Mesendoderm (in vitro differentiated cells): ENCODE measurements around the gene CBFA2T2.

Experiments
- DNase-seq: peaks from one replicate; pipeline ENCODE4 v3.0.0; 2013
- H2AK5ac ChIP-seq: 2 replicates; pipeline ENCODE4 v1.6.1; 2013; ENCODE audit warnings: low read length, inconsistent platforms
- H2BK120ac ChIP-seq: 2 replicates; pipeline ENCODE4 v1.6.1; 2013; ENCODE audit warnings: low read depth, mild to moderate bottlenecking, low read length, moderate library complexity, mixed read lengths
- H2BK15ac ChIP-seq: replicated peaks from 2 replicates; pipeline ENCODE4 v1.6.1; 2013; ENCODE audit warnings: low read depth, mild to moderate bottlenecking, moderate library complexity
- H2BK5ac ChIP-seq: 2 replicates; pipeline ENCODE4 v1.6.1; 2013; ENCODE audit warnings: low read length, inconsistent platforms
- H3K18ac ChIP-seq: 2 replicates; pipeline ENCODE4 v1.6.1; 2013; ENCODE audit warnings: mild to moderate bottlenecking, low read length, mixed read lengths
- H3K23ac ChIP-seq: one replicate; pipeline ENCODE4 v1.6.1; 2013; ENCODE audit warnings: low read length
- H3K27ac ChIP-seq: 2 replicates; pipeline ENCODE4 v1.5.1; 2013; ENCODE audit warnings: low read depth, mild to moderate bottlenecking, inconsistent platforms, low read length, moderate library complexity
- H3K27me3 ChIP-seq: 2 replicates; pipeline ENCODE4 v1.6.1; 2013; ENCODE audit warnings: low read length, control low read depth, mild to moderate bottlenecking, inconsistent platforms; ENCODE audit not compliant: insufficient read depth, poor library complexity
- H3K36me3 ChIP-seq: 2 replicates; pipeline ENCODE4 v1.6.1; 2013; ENCODE audit warnings: low read length, inconsistent platforms; ENCODE audit not compliant: control insufficient read depth, insufficient read depth
- H3K4ac ChIP-seq: one replicate; pipeline ENCODE4 v1.6.1; 2013; ENCODE audit warnings: low read depth, mild to moderate bottlenecking, low read length, moderate library complexity
- H3K4me1 ChIP-seq: 2 replicates; pipeline ENCODE4 v1.6.1; 2013; ENCODE audit warnings: low read depth, low read length, inconsistent platforms; ENCODE audit not compliant: control insufficient read depth
- H3K4me2 ChIP-seq: 2 replicates; pipeline ENCODE4 v1.6.1; 2013; ENCODE audit warnings: low read length
- H3K4me3 ChIP-seq: 2 replicates; pipeline ENCODE4 v1.5.1; 2013; ENCODE audit warnings: mild to moderate bottlenecking, low read length
- H3K56ac ChIP-seq: one replicate; pipeline ENCODE4 v1.6.1; 2013; ENCODE audit warnings: low read length
- H3K79me1 ChIP-seq: 2 replicates; pipeline ENCODE4 v1.6.1; 2013; ENCODE audit warnings: low read length, inconsistent platforms
- H3K79me2 ChIP-seq: 2 replicates; pipeline ENCODE4 v1.6.1; 2013; ENCODE audit warnings: mild to moderate bottlenecking, low read length; ENCODE audit not compliant: control insufficient read depth, insufficient read depth
- H3K9ac ChIP-seq: 2 replicates; pipeline ENCODE4 v1.6.1; 2013; ENCODE audit warnings: low read length, inconsistent platforms
- H4K5ac ChIP-seq: one replicate; pipeline ENCODE4 v1.6.1; 2013; ENCODE audit warnings: low read length
- H4K8ac ChIP-seq: one replicate; pipeline ENCODE4 v1.6.1; 2013; ENCODE audit warnings: low read depth, mild to moderate bottlenecking, control low read depth, low read length, moderate library complexity
- WGBS: extraction: QIAGEN DNeasy Blood & Tissue Kit; methylation state at CpG from one replicate; pipeline ENCODE4 v1.1.7; 2013; ENCODE audit warnings: low lambda C conversion rate, missing lambda C conversion rate; ENCODE audit not compliant: insufficient coverage; ENCODE audit errors: extremely low coverage; 5-methylcytosine and 5-hydroxymethylcytosine counted together

The CBFA2T2 gene

GRCh38 chr20:33600414-33600813, 110.5 kb downstream of the CBFA2T2 start:
- Histone ChIP-seq H2BK15ac (no peak overlapping the region), H4K8ac (no peak overlapping the region), H2AK5ac (no peak overlapping the region), H3K27ac (no peak overlapping the region), H3K79me1 (no peaks in the 10 kb centered on the region), H2BK5ac (no peak overlapping the region), H3K4ac (no peak overlapping the region), H3K27me3 (no peaks in the 10 kb centered on the region), H3K23ac (no peak overlapping the region), H4K5ac (no peak overlapping the region), H3K79me2 (no peaks in the 10 kb centered on the region), H3K9ac (no peak overlapping the region), H3K4me2 (no peak overlapping the region), H3K4me1 (no peaks in the 10 kb centered on the region), H3K56ac (no peak overlapping the region), H3K18ac (no peak overlapping the region), H2BK120ac (no peak overlapping the region), H3K4me3 (no peak overlapping the region), H3K36me3 (no peaks in the 10 kb centered on the region)
- WGBS: no CpG with 5 or more reads among the region's 4 CpGs
- DNase-seq: no peak

DNA sequence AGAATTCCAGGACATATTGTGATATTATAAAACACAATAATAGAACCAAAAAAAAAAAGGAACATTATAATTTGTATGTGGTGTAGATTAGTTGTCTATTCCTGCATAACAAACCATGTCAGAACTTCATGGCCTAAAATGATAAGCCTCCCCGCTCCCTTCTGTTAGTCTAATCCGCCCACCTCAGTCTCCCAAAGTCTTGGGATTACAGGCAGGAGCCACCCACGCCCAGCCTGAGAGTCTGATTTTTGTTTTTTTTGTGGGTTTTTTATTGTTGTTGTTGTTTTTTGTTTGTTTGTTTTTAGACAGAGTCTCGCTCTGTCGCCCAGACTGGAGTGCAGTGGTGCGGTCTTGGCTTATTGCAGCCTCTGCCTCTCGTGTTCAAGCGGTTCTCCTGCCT, 111.1 kb downstream of the CBFA2T2 start:
- Histone ChIP-seq H3K4me1 (no peaks in the 10 kb centered on the region), H3K9ac (no peak overlapping the region), H2BK5ac (no peak overlapping the region), H3K18ac (no peak overlapping the region), H4K8ac (no peak overlapping the region), H3K4ac (no peak overlapping the region), H2BK120ac (no peak overlapping the region), H2BK15ac (no peak overlapping the region), H2AK5ac (no peak overlapping the region), H3K4me3 (no peak overlapping the region), H3K23ac (no peak overlapping the region), H4K5ac (no peak overlapping the region), H3K56ac (no peak overlapping the region), H3K4me2 (no peak overlapping the region), H3K79me2 (no peaks in the 10 kb centered on the region), H3K79me1 (no peaks in the 10 kb centered on the region), H3K36me3 (no peaks in the 10 kb centered on the region), H3K27me3 (no peaks in the 10 kb centered on the region), H3K27ac (no peak overlapping the region)
- DNase-seq: no peak
- no CpG with 5 or more reads among the region's 8 CpGs for WGBS

DNA sequence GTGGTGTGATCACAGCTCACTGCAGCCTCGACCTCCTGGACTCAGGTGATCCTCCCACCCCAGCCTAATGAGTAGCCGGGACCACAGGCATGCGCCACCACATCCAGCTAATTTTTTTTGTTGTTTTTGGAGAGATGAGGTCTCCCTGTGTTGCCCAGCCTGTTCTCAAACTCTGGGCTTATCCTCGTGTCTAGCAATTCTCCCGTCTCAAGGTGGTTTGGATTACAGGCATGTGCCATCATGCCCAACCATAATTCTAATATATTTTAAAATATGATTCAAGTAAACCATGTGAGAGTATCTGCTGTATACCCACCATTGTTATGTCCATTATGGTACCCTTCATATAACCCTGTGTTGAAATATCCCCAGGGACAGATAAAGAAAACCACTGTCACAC, 112.0 kb downstream of the CBFA2T2 start:
- H3K4me2 ChIP-seq: no peak overlapping the region
- no peaks in the 10 kb centered on the region for H3K4me1 ChIP-seq
- H2BK5ac ChIP-seq: no peak overlapping the region
- no peaks in the 10 kb centered on the region for H3K36me3 ChIP-seq
- no peak overlapping the region for H3K18ac ChIP-seq
- no peaks in the 10 kb centered on the region for H3K79me2 ChIP-seq
- DNase-seq: no peak
- no peak overlapping the region for H4K8ac ChIP-seq
- no peaks in the 10 kb centered on the region for H3K79me1 ChIP-seq
- H3K27me3 ChIP-seq: no peaks in the 10 kb centered on the region
- H3K56ac ChIP-seq: no peak overlapping the region
- H3K4ac ChIP-seq: no peak overlapping the region
- no peak overlapping the region for H3K27ac ChIP-seq
- H3K9ac ChIP-seq: no peak overlapping the region
- no peak overlapping the region for H3K4me3 ChIP-seq
- H4K5ac ChIP-seq: no peak overlapping the region
- H2BK120ac ChIP-seq: no peak overlapping the region
- no peak overlapping the region for H3K23ac ChIP-seq
- no peak overlapping the region for H2AK5ac ChIP-seq
- WGBS: no CpG with 5 or more reads among the region's 5 CpGs
- H2BK15ac ChIP-seq: no peak overlapping the region

DNA sequence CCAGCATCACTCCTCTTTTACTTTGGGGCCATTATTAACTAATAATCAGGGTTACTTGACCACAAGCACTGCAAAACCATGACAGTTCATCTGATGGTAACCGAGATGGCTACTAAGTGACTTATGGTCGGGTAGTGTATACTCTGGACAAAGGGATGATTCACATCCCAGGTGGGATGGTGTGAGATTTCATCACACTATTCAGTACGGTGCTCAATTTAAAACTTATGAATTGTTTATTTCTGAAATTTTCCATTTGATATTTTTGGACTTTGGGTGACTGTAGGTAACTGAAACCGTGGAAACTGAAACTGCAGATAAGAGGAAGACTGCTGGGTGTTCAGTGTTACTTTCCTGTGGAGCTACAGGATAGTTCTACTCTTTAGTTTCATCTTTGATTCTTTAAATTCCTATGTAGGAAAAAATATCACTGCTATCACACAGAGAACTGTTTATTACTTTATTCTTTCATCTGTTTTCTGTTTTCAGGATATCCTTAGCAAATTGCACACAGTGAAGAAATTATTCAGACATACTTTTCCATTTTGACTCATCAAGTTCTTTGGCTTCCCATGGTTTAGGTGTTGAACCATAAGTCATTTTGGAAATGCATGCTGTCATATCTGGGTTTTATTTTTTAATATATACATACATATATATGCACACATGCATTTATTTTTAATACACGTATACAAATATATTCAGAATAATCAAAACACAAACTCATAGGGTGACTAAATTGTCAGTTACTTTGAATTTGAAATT, 113.1 kb downstream of the CBFA2T2 start:
- Histone ChIP-seq H3K4me3 (no peak overlapping the region), H3K79me1 (no peaks in the 10 kb centered on the region), H2BK5ac (no peak overlapping the region), H3K79me2 (no peaks in the 10 kb centered on the region), H3K18ac (no peak overlapping the region), H3K4me1 (no peaks in the 10 kb centered on the region), H4K5ac (no peak overlapping the region), H3K56ac (no peak overlapping the region), H3K4ac (no peak overlapping the region), H3K27me3 (no peaks in the 10 kb centered on the region), H3K9ac (no peak overlapping the region), H3K27ac (no peak overlapping the region), H2BK15ac (no peak overlapping the region), H2AK5ac (no peak overlapping the region), H3K36me3 (no peaks in the 10 kb centered on the region), H3K23ac (no peak overlapping the region), H4K8ac (no peak overlapping the region), H3K4me2 (no peak overlapping the region), H2BK120ac (no peak overlapping the region)
- no CpG with 5 or more reads among the region's 5 CpGs for WGBS
- no peak for DNase-seq

DNA sequence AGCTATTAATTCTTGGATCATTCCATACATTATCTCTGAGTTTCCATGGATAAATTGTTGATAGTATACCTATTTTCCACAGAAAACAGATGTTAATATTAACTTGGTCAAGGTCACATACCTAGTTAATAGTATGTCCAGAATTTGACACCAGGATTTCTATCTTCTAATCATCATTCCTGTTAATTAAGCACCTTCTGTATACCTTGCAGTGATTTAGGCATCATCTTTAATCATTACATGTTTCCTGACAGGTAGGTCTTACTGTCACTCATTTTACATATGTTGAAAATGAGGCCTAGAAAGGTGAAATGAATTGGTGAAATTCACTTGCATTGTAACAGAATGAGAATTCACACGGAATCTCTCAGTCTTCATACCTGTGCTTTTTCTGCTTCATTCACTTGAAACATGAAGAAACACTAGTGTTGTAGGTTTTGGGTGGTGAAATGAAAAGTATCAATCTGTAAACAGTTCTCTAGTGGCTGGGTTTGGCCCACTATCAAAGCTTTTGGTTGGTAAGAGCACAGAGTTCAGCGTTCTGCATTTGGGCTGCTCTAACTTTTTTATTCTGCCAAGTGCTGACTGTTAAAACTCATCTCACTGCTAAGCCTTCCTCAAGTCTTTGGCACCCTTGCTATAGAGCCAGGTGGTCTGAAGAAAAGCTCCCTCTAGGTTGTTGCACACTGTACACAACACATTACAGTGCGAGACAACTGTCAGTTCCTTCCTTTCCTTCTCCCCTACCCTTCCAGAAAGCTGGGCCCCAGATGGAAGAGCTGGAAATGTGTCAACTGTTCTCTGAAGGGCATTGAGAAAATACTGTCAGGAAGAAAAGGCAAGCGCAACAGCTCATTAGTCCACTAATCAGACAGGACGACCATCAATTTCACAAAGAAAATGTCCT, 114.4 kb downstream of the CBFA2T2 start:
- no peaks in the 10 kb centered on the region for H3K79me2 ChIP-seq
- DNase-seq: no peak
- H2AK5ac ChIP-seq: no peak overlapping the region
- H3K18ac ChIP-seq: no peak overlapping the region
- H3K36me3 ChIP-seq: no peaks in the 10 kb centered on the region
- no peak overlapping the region for H2BK15ac ChIP-seq
- H4K8ac ChIP-seq: no peak overlapping the region
- H4K5ac ChIP-seq: no peak overlapping the region
- WGBS: no CpG with 5 or more reads among the region's 5 CpGs
- no peak overlapping the region for H3K4ac ChIP-seq
- H3K27ac ChIP-seq: no peak overlapping the region
- H3K4me3 ChIP-seq: no peak overlapping the region
- no peak overlapping the region for H3K4me2 ChIP-seq
- no peak overlapping the region for H3K9ac ChIP-seq
- H3K4me1 ChIP-seq: no peaks in the 10 kb centered on the region
- H2BK120ac ChIP-seq: no peak overlapping the region
- no peak overlapping the region for H3K56ac ChIP-seq
- no peak overlapping the region for H3K23ac ChIP-seq
- no peaks in the 10 kb centered on the region for H3K27me3 ChIP-seq
- H3K79me1 ChIP-seq: no peaks in the 10 kb centered on the region
- H2BK5ac ChIP-seq: no peak overlapping the region
